DMS79 treated with DMSO at 0.1 percent for 48 hours (cell line): ENCODE results near the gene ODF2L.

Experiments
- DNase-seq: peaks from one replicate; lab custom pipeline; 2025; lab: John Stamatoyannopoulos, UW

Gene ODF2L

GRCh38 chr1:86317926-86318325 is 78.2 kb downstream of the ODF2L start:
- no peak for DNase-seq

DNA sequence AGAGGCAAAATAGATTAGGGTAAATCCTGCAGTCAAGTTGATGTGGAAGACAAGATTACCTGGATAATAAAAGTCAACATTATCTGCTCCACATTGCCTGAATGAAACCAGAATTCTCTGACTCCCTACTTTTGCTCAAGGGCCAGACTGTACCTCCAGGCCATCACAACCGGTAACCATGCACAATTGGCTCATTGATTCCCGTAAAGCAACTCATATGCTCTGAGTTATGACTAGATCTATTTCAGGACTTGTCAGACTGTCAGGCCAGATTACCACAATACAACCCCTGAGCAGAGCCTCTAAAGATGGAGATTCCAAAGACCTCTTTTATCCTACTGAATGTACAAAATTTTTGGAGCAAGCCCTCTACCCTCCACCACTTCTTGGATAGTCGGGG is 90.4 kb downstream of the ODF2L start:
- no peak for DNase-seq

DNA sequence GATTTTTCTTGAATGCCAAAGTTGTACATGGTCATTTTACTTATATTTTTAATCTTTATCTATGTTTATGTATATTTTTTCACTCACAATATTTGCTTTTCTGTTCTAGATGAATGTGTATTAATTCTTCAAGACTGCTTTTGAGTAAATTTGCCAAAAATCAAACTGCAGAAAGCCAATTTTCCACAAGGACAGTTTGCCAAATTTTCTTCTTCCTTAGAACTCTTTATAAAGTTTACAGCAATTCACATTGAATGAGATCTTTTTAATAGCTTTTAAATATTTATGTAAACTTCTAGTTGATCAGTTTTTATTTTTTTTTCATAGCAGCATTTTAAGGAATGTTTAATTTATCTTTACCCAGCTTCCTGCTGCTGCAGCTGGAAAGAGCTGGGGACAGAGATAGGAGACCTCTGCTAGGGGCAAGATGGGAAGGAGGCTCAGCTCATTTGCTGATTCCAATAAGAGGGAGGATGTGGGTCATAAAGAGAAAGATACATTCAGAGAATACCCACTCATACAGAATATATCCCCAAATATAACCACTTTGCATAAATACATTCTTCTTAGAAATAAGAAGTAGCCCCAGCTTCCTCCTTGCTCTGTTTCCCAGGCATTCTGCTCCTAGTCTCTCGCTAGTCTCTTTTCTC is 93.0 kb downstream of the ODF2L start:
- DNase-seq, result no peak
